SH-SY5Y (cell line): ENCODE data around the gene LYZL1.

Source experiments
- GATA2 ChIP-seq: IDR thresholded peaks from 2 replicates; pipeline ENCODE4 v1.6.1; 2011; ENCODE audit warnings: mild to moderate bottlenecking, low read depth, low read length
- GATA3 ChIP-seq: IDR thresholded peaks from 2 replicates; pipeline ENCODE4 v1.6.1; 2011; ENCODE audit warnings: low read depth, mild to moderate bottlenecking, low read length, moderate library complexity

DNA sequence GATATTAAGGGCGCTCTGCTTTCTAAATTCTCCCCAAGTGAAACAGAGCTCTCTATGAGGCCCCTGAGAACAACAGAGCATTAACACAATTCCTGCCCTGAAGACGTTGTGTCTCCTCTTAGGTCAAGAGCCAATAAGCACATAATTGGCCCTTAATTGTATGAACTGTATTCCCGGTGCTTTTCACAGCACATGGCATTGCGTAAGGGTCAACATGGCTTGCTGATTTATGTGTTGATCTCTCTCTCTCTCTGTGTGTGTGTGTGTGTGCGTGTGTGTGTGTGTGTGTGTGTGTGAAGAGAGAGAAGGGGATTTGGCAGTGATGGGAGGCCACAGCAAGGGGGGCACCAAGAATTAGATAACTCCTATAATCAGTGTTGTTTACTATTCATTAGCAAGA is 40.5 kb downstream of the LYZL1 start:
- TF ChIP-seq GATA2 (no peak), GATA3 (no peak)
